ENCODE results near the gene FAM76A.
"Not testable (repeated sequence)": the region's sequence is repeated elsewhere in the genome, so short reads cannot be mapped to it uniquely, and the experiment has no call there.

Gene FAM76A

DNA sequence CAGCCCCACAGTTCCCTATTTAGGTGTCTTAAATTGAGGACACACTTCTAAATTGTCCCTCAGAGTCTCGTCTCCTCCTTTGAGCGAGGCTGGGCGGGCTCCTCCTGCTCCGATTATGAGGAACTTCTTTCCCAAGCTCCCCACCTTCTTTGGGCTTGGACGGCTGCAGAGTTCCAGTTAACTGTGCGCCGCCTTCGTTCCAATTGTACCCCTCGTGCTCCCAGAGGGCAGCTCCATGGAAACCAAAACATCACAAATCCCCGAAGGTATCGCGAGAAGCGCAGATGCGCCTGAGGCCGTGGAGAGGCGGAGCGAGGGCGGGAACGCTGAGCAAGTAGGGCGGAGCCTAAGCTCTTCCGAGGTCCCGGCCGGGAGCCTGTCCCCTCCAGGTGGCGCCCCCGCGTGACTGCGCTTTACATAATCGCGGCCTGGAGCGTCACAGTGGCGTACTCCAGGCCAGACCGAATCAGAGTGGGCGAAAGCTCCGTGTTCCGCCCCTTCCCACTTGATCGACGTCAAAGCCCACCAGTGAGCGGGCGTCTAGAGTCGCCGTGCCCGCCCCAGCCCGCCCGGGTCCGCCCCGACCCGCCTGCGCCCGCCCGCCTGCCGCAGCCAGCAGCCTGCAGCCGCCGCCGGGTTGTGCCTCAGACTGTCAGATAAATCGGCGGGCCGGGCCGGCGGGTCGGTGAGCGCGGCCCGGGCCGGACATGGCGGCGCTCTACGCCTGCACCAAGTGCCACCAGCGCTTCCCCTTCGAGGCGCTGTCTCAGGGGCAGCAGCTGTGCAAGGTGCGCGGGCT is at the start of gene FAM76A:
Gene FAM76A (plus strand): TSS at position 588 of the 799 bp plus-strand sequence. CDS start 120 bp downstream, at position 708.
- DNase-seq = peak; percentile 99

- DNase-seq = no peak
These were observed 49.4 kb upstream of the FAM76A start for GRCh38 chr1:27676410-27676809.

DNA sequence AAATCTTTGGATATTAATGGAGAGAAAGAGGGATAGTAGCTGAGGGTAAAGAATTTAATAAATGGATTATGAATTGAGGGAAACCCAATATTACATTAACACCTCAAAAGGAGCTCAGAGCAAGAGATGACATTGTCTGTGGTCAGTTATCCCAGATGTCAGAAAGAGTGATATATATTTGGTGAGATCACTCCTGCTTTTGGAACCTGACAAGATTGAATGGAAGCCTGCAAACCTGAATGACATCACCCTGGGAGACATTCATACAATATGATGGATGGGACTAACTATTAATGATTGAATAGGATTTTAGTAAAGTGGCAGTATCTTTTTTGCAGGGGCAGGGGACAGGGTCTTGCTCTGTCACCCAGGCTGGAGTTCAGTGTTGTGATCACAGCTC is 47.0 kb upstream of the FAM76A start:
- no peak for DNase-seq

- not testable (repeated sequence) for DNase-seq
These were observed 45.5 kb upstream of the FAM76A start for GRCh38 chr1:27680225-27680791.

DNA sequence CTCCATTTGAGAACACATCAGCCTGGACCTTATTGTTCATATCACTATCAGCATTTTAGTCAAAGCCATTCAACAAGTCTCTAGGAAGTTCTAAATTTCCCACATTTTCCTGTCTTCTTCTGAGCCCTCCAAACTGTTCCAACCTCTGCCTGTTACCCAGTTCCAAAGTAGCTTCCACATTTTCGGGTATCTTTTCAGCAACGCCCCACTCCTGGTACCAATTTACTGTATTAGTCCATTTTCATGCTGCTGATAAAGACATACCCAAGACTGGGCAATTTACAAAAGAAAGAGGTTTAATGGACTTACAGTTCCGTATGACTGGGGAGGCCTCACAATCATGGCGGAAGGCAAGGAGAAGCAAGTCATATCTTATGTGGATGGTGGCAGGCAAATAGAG is 44.2 kb upstream of the FAM76A start:
- not testable (repeated sequence) for DNase-seq

- DNase-seq = no peak
These were observed 43.3 kb upstream of the FAM76A start for GRCh38 chr1:27682351-27682944.

DNA sequence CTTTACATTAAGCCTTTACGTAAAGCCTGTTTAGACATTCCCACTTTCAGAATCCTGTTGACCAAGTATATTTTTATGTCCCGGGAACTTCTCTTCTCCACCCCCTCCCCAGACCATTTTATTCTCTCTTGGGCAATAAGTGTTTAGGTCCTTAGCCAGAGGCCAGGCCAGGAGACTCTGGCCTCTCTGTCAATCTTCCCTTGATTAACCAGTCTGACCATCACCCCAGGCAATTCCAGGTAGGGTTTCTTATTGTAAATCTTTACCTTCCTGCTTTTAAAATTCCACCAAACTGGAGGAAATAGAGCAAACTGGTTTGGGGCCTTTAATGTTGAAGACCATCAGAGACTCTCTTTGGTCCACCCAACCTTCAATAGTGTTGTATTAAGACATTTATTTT is 41.6 kb upstream of the FAM76A start:
- DNase-seq = no peak

DNA sequence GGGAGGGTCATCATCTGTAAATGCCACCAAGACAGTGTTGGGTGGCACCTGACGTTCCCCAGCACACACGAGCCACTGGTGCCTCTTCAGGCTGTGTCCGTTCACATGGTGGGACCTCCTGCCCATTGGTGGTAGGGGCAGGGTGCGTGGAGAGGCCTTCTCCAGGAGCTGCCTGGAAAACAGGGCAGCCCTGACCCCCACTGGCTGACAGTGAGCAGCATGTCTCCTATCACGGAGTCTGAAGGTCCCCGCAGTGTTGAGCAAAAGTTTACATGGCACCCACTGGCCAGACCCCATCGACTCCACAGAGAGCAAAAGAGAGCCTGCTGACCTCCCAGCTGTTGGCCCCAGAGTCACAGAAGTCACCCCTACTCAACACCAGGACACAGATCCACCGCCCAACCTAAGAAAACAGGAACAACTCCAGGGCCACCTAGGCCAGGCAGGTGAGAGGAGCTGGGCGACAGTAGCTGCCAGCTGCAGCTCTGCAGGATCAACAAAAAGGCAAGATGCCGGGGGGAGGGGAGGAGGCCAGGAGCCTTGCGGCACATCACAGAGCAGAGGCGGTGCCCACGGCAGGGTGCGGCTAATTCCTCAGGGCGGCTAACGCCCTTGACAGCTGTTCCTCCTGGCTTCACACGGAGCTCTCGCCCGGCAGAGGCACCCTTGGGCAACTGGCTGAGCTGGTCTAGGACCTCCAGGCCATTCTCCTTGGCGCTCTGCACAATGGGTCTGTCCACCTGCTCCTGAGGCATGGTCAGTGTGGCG is 39.4 kb upstream of the FAM76A start:
- no peak for DNase-seq

- DNase-seq = no peak
These were observed 37.9 kb upstream of the FAM76A start for GRCh38 chr1:27687906-27688305.

GRCh38 chr1:27689423-27690173 is 36.2 kb upstream of the FAM76A start:
- DNase-seq = no peak

GRCh38 chr1:27690183-27690582 is 35.6 kb upstream of the FAM76A start:
- no peak for DNase-seq

- DNase-seq = not testable (repeated sequence)
These were observed 28.9 kb upstream of the FAM76A start for GRCh38 chr1:27696835-27697234.

- DNase-seq = no peak
These were observed 20.8 kb upstream of the FAM76A start for GRCh38 chr1:27704958-27705357.

DNA sequence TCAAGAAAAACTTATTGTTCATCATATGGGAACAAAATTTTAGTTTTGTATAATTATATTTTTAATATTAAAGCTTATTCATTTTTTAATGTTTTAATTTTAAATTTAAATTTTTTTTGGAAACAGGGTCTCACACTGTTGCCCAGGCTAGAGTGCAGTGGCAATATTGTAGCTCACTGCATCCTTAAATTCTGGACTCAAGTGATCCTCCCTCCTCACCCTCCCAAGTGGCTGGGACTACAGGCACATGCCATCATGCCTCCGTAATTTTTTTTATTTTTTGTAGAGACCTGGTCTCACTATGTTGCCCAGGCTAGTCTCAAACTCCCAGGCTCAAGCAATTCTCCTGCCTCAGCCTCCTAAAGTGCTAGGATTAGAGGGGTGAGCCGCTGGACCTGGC is 20.2 kb upstream of the FAM76A start:
- no peak for DNase-seq

GRCh38 chr1:27710574-27710973 is 15.2 kb upstream of the FAM76A start:
- no peak for DNase-seq

DNA sequence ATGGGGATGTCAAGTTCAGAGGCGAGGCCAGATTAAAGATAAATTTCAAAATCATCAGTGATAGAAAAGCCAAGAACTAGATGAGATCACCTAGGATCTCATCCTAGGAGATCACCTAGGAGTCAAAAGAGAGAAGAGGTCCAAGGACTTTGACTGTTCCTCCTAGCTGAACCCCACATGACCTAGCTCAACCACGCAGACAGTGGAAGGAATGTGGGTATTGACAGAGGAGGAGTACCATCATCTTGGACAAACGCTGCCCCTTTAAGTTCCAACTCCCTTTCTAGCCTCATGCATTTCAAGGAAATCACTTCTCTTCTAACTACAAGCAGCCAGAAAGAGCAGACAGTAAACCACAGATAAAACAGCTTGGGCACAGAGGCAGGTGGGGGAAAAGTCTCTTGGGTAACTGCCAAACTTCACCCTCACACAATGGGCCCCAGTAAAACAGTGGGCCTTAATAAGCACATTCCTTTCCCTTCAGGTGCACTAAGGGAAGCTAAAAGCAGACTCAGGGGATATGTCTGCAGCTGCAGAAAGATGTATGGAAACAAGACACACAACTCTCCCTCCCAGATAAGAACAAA is 12.5 kb upstream of the FAM76A start:
- DNase-seq = no peak

GRCh38 chr1:27713869-27714513 is 11.8 kb upstream of the FAM76A start:
- DNase-seq = no peak

GRCh38 chr1:27716262-27716895 is 9.4 kb upstream of the FAM76A start:
- no peak for DNase-seq

- DNase-seq = no peak
These were observed 6.2 kb upstream of the FAM76A start for GRCh38 chr1:27719286-27720251.

DNA sequence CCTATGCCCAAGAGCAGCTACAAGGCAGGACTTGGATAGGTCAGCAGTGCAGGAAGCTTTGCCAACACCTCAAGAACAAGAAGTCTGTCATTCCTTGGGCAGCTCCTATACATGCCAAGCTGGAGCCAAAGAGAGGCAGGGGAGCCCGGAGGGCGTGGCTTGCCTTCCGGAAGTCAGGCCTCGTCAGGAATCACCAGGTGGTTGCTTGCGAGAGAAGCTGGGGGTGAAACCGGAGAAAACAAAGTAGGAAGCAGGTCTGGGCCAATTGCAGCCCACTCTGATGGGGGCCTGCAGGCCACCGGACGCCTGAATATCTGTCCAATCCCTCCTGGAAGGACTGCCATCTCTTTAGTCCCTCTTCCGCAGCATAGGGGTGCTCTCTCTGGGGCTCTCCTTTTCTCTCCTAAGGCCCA is 794 bp upstream of the FAM76A start:
- no peak for DNase-seq

All from stimulated activated CD4-positive, alpha-beta T cell treated with anti-CD3 and anti-CD28 coated beads, Interleukin-4, amount 100 ng/mL, for 1 hour (primary cell).